OCI-LY7 (cell line): ENCODE data around the gene KRT72.

Source experiments
- CTCF ChIP-seq: fragments of 200-600 bp; sonication (generic); conservative IDR thresholded peaks from 2 replicates; pipeline ENCODE4 v1.5.1; 2014; ENCODE audit warnings: mild to moderate bottlenecking, antibody characterized with exemption, low read length, moderate library complexity, mixed read lengths
- EZH2phosphoT487 ChIP-seq: fragments of 200-600 bp; sonication (generic); IDR thresholded peaks from 2 replicates; pipeline ENCODE4 v1.6.1; 2018; ENCODE audit warnings: low read depth, borderline replicate concordance, mild to moderate bottlenecking, mixed run types, antibody characterized with exemption, low read length, moderate library complexity, mixed read lengths

GRCh38 chr12:52587563-52587962 lies 13.7 kb downstream of the KRT72 start:
- TF ChIP-seq CTCF = no peak
- no peak for TF ChIP-seq EZH2phosphoT487
